LNCAP (cell line): Measurements from ENCODE around the gene DCHS1.

Experiments used
- TF ChIP-seq, protein P1 (sequence below): fragments of 450-650 bp; IDR thresholded peaks from 2 replicates; pipeline ENCODE4 v1.5.1; 2017; ENCODE audit warnings: mild to moderate bottlenecking

The DCHS1 gene

DNA sequence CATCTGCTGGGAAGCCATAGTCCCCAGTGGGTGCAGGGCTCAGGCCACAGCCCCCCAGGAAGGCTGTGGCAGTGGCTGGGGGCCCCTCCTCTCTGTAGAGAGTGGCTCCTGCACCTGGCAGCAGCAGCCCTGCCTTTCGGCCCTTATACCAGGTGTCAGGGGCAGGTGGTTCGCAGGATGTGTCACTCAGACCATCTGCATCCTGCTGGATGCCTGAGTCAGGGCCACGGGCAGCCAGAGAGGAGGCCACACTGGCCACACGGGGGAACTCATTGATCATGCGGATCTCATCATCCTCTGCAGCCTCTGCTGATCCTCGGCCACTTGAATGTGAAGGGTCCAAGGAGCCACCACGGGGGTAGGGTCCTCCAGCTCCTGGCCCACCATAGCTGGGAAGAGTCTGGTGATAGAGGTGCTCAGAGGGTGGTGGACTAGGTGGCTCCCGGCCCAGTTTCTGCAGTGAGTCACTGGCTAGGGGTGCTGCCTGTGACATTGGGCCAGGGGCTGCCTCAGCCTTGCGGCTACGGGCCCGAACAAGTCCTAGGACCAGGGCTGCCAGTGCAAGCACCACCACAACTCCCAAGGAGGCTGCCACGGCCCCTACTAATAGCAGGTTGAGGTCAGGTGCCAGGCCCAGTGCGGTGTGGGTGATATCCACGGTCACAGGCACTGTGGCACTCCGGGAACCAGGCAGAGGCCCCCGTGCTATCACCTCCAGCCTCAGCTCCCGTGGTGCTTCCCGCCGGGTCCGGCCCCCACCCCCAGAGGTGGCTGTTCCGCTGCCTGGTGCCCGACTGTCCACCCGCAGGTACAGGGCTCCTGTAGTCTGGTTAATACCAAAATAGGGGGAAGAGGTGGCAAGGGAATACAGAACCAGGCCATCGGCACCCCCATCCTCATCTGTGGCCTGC is 33.1 kb downstream of the DCHS1 start:
- TF ChIP-seq, protein P1, sequence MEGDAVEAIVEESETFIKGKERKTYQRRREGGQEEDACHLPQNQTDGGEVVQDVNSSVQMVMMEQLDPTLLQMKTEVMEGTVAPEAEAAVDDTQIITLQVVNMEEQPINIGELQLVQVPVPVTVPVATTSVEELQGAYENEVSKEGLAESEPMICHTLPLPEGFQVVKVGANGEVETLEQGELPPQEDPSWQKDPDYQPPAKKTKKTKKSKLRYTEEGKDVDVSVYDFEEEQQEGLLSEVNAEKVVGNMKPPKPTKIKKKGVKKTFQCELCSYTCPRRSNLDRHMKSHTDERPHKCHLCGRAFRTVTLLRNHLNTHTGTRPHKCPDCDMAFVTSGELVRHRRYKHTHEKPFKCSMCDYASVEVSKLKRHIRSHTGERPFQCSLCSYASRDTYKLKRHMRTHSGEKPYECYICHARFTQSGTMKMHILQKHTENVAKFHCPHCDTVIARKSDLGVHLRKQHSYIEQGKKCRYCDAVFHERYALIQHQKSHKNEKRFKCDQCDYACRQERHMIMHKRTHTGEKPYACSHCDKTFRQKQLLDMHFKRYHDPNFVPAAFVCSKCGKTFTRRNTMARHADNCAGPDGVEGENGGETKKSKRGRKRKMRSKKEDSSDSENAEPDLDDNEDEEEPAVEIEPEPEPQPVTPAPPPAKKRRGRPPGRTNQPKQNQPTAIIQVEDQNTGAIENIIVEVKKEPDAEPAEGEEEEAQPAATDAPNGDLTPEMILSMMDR, result no peak

DNA sequence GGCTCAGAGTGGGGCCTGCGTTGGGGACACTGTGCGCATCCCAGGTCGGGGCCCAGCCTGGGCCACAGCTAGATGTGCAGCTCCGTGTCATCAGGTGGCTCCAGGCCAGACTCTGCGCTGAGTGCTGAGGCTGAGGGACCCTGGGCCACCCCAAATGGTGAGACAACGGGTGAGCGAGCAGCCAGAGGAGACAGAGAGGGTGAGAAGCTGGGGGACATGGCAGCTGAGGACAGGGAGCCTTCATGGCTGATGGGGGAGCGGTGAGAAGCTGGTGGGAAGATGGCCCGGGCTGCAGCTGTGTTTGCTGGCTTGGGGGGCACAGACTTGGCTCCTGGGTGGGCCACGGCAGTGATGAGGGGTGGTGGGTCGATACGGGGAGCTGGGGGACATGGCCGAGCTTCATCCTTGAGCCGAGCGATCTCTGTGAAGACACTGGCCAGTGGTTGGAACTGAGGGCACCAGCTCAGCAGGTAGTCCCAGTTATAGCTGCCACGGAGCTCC is 33.8 kb downstream of the DCHS1 start:
- TF ChIP-seq, protein P1, result no peak

DNA sequence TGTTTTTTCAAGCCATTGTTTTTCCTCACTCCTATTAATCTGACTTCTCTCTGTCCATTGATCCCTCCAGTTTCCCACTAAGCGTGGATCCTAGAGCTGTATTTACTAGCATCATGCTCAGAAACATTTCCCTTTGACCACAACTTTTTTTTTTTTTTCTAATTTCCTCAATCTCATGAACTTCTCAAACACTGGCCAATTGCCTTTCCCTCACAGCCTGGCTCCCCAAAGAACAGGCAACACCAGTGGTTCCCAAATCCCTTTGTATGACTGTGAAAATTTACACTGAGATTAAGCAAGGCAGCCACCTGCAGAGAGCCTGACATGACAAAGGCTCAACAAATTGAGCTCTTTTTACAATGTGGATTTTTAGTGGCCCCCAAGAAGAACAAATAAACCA is 35.0 kb downstream of the DCHS1 start:
- TF ChIP-seq, protein P1, result no peak

DNA sequence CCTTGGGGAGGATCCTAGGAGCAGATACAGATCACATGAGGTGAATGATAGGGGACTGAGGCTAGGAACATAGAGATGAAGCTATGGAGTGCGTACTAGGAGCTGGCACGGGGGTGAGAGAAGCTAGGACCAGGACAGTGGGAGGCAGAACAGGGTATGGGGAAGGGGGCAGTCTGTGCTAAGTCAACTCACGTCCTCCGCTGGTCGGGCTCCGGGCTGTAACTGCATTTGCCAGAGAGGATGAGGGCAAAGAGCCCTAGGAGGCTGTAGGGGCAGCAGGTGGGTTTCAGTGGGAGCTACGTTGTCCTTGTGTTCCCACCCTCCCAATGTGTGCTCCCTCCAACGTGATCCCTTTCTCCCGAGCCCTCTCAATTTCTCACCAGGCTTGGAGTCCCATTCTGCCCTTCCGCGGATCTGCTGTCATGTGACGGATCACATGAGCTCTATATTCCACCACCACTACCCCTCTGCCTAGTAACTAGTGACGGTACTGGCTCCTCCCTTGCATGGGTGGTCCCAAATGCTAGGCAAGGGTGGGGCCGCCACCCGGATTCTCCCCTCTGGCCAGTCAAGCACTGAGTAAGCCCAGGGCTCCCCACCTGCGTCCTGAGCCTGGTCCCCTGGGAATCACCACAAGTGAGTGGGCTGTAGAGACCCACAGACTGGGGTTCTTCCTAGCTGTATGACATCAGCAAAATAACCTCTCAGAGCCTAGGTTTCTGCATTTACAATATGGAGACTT is 36.4 kb downstream of the DCHS1 start, which contains the start of gene TPP1:
Gene TPP1, minus strand, starts transcription at position 419 of the 742 bp plus-strand sequence. Its CDS starts 22 bp downstream, at position 397.
- TF ChIP-seq, protein P1, result no peak

DNA sequence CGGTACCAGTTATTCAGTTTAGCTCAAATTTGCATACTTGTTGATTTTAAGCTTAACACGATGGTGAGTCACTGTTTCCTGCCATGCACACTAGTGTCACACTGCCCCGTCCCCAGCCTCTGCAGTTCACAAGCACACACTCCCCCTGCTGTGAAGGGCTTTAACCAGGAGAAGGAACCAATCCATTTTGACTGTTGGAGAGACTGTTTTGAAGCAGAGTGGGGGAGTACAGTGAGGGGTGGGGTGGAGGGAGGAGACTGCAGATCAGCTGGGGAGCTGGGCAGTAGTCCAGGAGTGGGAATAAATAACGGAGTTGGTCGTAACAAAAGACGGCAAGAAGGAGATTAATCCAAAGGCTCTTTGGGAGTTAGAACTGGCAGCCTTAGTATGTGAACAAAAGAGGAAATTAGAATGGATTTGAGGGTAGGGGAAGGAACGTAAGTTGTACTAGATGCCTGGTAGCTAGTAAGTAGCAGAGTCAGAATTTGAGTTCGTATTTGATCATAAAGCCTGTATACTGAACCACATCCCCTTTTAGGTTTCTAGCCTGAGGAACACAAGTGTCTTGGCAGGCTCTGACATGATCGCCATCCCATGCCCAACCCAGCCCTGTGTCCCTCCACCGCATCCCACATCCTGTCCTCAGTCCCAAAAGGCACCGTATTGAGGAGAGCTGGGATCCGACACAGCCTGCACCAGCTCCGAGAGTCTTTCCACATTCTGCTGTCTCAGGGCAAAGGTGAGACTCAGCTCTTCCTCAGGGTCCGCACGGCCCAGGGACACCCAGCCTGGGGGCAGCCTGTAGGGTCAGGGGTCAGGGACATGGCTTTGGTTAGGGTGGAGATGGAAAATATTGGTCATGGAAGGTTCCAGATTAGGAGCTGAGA is 37.2 kb downstream of the DCHS1 start:
- TF ChIP-seq, protein P1, result no peak

DNA sequence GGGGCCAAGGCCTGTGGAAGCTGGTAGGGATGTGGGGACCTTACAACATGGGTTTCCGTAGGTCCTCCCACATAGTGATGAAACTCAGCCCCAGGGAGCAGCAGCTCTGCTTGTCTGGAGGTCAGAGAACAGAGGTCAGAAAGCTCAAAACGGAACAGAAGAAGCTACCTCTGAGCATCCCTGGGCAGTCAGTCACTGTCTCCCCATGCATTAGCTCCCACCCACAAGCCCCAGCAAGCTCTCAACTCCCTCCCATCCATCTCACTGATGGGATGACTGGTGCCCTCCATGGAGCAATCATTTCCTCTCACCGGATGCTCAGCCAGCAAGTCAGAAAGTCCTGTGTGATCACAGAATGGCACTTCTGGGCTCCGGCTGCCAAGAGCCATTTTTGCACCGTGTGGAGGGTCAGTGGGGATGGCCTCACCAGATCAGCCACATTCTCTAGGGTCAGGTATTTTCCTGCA is 38.3 kb downstream of the DCHS1 start:
- TF ChIP-seq, protein P1, result no peak
